ENCODE data around the gene ATP11A.

ATP11A gene

DNA sequence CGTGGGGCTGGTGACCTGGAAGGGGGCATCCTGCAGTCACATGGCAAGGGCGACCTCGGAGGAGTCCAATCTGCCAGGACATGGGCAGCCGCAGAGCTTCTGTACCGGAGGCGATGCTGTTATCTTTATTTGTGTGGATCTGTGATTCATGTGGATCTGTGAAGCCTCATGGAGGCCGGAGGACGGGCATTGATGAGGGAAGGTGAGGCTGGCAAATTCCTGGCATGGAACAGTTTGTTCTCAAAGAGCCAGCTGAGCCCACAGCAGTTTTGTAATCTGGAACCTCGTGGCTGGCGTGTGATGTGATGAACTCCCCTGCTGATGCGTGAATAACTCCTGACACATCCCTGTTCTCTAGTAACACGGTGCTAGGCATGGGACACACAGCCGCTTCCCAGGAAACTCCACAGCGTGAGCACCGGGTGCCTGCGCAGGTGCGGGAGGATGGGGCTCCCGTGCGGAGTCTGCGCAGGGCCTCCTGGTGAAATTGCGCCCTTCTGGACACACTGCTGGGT is 40.4 kb downstream of the ATP11A start:
- peaks cover 2% of the 10 kb centered on the region; the same call in 1 of the 2 replicates for H3K4me1 ChIP-seq (ENCODE audit: control insufficient read depth, insufficient read depth, low read length)
- H3K36me3 ChIP-seq (ENCODE audit: control insufficient read depth in 2 of 2, insufficient read depth in 1 of 2, low read length in 2 of 2): no peaks in the 10 kb centered on the region
- H3K4me3 ChIP-seq (ENCODE audit: low read depth, low read length): no peak overlapping the region
- POLR2A ChIA-PET: no interaction called here
- TF ChIP-seq, protein P1, sequence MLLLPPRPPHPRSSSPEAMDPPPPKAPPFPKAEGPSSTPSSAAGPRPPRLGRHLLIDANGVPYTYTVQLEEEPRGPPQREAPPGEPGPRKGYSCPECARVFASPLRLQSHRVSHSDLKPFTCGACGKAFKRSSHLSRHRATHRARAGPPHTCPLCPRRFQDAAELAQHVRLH (tag by site-specific recombination; IDR thresholded peaks at IDR 0.05): no peak
- TF ChIP-seq ZNF155 (tag by site-specific recombination; IDR thresholded peaks at IDR 0.05): no peak
- no peak for TF ChIP-seq SCRT2 (tag by site-specific recombination; IDR thresholded peaks at IDR 0.05)
- TF ChIP-seq ZNF610 (tag by site-specific recombination; IDR thresholded peaks at IDR 0.05; ENCODE audit: borderline replicate concordance): no peak
- TF ChIP-seq ZFP69B (tag by site-specific recombination; IDR thresholded peaks at IDR 0.05): no peak
- no peak for TF ChIP-seq ZNF221 (tag by site-specific recombination; IDR thresholded peaks at IDR 0.05; ENCODE audit: borderline replicate concordance)
- no peak for TF ChIP-seq ZIC2 (tag by site-specific recombination; IDR thresholded peaks at IDR 0.05)
- no peak for TF ChIP-seq ZNF324 (tag by site-specific recombination; IDR thresholded peaks at IDR 0.05)
- TF ChIP-seq ZNF621 (tag by site-specific recombination; IDR thresholded peaks at IDR 0.05): no peak
- TF ChIP-seq ZNF707 (tag by site-specific recombination; IDR thresholded peaks at IDR 0.05): no peak
- TF ChIP-seq ZNF777 (tag by site-specific recombination; IDR thresholded peaks at IDR 0.05; ENCODE audit: borderline replicate concordance): no peak
- TF ChIP-seq, protein P2, sequence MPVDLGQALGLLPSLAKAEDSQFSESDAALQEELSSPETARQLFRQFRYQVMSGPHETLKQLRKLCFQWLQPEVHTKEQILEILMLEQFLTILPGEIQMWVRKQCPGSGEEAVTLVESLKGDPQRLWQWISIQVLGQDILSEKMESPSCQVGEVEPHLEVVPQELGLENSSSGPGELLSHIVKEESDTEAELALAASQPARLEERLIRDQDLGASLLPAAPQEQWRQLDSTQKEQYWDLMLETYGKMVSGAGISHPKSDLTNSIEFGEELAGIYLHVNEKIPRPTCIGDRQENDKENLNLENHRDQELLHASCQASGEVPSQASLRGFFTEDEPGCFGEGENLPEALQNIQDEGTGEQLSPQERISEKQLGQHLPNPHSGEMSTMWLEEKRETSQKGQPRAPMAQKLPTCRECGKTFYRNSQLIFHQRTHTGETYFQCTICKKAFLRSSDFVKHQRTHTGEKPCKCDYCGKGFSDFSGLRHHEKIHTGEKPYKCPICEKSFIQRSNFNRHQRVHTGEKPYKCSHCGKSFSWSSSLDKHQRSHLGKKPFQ (tag by site-specific recombination; IDR thresholded peaks at IDR 0.05): no peak
- TF ChIP-seq ZNF837 (tag by site-specific recombination; IDR thresholded peaks at IDR 0.05): no peak
- TF ChIP-seq, protein P3, sequence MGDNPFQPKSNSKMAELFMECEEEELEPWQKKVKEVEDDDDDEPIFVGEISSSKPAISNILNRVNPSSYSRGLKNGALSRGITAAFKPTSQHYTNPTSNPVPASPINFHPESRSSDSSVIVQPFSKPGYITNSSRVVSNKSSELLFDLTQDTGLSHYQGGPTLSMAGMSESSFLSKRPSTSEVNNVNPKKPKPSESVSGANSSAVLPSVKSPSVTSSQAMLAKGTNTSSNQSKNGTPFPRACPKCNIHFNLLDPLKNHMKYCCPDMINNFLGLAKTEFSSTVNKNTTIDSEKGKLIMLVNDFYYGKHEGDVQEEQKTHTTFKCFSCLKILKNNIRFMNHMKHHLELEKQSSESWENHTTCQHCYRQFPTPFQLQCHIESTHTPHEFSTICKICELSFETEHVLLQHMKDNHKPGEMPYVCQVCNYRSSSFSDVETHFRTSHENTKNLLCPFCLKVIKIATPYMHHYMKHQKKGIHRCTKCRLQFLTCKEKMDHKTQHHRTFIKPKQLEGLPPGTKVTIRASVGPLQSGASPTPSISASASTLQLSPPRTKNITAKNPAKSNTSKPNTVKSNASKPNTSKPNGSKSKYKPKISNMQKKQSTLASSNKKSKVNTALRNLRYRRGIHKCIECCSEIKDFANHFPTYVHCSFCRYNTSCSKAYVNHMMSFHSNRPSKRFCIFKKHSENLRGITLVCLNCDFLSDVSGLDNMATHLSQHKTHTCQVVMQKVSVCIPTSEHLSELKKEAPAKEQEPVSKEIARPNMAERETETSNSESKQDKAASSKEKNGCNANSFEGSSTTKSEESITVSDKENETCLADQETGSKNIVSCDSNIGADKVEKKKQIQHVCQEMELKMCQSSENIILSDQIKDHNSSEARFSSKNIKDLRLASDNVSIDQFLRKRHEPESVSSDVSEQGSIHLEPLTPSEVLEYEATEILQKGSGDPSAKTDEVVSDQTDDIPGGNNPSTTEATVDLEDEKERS (tag by site-specific recombination; IDR thresholded peaks at IDR 0.05): no peak
- TF ChIP-seq ZNF747 (tag by site-specific recombination; IDR thresholded peaks at IDR 0.05): no peak
- TF ChIP-seq ZNF521 (tag by site-specific recombination; IDR thresholded peaks at IDR 0.05): no peak
- no peak for TF ChIP-seq ZNF175 (tag by site-specific recombination; IDR thresholded peaks at IDR 0.05)
- no peak for TF ChIP-seq REPIN1 (tag by site-specific recombination; IDR thresholded peaks at IDR 0.05; ENCODE audit: low read depth)
- TF ChIP-seq, protein P4, sequence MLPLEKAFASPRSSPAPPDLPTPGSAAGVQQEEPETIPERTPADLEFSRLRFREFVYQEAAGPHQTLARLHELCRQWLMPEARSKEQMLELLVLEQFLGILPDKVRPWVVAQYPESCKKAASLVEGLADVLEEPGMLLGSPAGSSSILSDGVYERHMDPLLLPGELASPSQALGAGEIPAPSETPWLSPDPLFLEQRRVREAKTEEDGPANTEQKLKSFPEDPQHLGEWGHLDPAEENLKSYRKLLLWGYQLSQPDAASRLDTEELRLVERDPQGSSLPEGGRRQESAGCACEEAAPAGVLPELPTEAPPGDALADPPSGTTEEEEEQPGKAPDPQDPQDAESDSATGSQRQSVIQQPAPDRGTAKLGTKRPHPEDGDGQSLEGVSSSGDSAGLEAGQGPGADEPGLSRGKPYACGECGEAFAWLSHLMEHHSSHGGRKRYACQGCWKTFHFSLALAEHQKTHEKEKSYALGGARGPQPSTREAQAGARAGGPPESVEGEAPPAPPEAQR (tag by site-specific recombination; IDR thresholded peaks at IDR 0.05): no peak
- no peak overlapping the region for H3K27ac ChIP-seq (ENCODE audit: extremely low read depth, low read depth, low read length)
- CTCF ChIA-PET: no interaction called here
- no peaks in the 10 kb centered on the region for H3K9me3 ChIP-seq (ENCODE audit: control insufficient read depth, insufficient read depth, low read depth, low read length)

Measured in HEK293 (cell line).